ENCODE data around the gene SCNN1A.

- TF ChIP-seq CTCF (IDR thresholded peaks at IDR 0.05) (no peak), POLR2A (IDR thresholded peaks at IDR 0.05) (no peak)
Measured at GRCh38 chr12:6343518-6343917, 31.8 kb downstream of the SCNN1A start.
